ENCODE measurements around the gene SPTBN1.
A peak's percentile ranks its signal among the peaks of the same experiment; 100 is the strongest.

SPTBN1 gene

DNA sequence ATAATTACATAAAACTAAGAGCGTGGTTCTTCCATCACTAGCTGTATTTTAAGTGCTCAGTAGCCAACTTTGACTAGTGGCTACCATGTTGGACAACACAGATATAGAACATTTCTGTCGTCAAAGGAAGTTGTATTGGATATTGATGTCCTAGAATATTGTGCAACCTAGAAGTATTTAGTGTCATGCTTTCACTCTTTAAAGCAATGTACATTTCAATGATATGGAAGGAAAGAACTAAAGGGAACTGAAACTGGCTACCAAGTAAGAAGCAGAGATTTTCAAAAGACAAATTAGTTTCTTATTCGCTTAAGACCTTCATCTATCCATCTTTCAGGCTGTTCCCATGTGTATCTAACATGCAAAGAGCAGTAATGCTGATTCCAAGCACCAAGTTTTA, 182.0 kb downstream of the SPTBN1 start:
- no peak overlapping the region for H2AFZ ChIP-seq (ENCODE audit: low read length)
- H3K27ac ChIP-seq (ENCODE audit: low read depth, low read length, poor library complexity, severe bottlenecking), result peak overlapping the region; percentile 46
- peaks cover 5% of the 10 kb centered on the region; the same call in 1 of the 2 replicates for H3K36me3 ChIP-seq (ENCODE audit: insufficient read depth, low read length)
- peak overlapping the region; percentile 58 for H3K4me2 ChIP-seq (ENCODE audit: low read length)
- no peaks in the 10 kb centered on the region for H4K20me1 ChIP-seq (ENCODE audit: insufficient read depth, low read length)
- no peaks in the 10 kb centered on the region for H3K79me2 ChIP-seq (ENCODE audit: insufficient read depth, low read length)
- peak overlapping the region; percentile 35 for H3K4me3 ChIP-seq (ENCODE audit: low read depth, low read length, poor library complexity, severe bottlenecking)
- H3K27me3 ChIP-seq (ENCODE audit: insufficient read depth, low read length), result no peaks in the 10 kb centered on the region
- H3K9ac ChIP-seq (ENCODE audit: low read length), result no peak overlapping the region
- TF ChIP-seq, protein P1, sequence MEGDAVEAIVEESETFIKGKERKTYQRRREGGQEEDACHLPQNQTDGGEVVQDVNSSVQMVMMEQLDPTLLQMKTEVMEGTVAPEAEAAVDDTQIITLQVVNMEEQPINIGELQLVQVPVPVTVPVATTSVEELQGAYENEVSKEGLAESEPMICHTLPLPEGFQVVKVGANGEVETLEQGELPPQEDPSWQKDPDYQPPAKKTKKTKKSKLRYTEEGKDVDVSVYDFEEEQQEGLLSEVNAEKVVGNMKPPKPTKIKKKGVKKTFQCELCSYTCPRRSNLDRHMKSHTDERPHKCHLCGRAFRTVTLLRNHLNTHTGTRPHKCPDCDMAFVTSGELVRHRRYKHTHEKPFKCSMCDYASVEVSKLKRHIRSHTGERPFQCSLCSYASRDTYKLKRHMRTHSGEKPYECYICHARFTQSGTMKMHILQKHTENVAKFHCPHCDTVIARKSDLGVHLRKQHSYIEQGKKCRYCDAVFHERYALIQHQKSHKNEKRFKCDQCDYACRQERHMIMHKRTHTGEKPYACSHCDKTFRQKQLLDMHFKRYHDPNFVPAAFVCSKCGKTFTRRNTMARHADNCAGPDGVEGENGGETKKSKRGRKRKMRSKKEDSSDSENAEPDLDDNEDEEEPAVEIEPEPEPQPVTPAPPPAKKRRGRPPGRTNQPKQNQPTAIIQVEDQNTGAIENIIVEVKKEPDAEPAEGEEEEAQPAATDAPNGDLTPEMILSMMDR (IDR thresholded peaks at IDR 0.05; ENCODE audit: low read length), result no peak
- no peak for TF ChIP-seq EZH2 (IDR thresholded peaks at IDR 0.05; ENCODE audit: borderline replicate concordance, low read length)
- H3K9me2 ChIP-seq (ENCODE audit: low read depth, low read length), result no peaks in the 10 kb centered on the region
- peaks cover 65% of the 10 kb centered on the region for H3K4me1 ChIP-seq (ENCODE audit: insufficient read depth, low read length, severe bottlenecking)
- H3K9me3 ChIP-seq (ENCODE audit: low read length), result no peaks in the 10 kb centered on the region
- no peaks in the 10 kb centered on the region; the same call in 1 of the 2 replicates for H3F3A ChIP-seq (ENCODE audit: insufficient read depth, low read length)

DNA sequence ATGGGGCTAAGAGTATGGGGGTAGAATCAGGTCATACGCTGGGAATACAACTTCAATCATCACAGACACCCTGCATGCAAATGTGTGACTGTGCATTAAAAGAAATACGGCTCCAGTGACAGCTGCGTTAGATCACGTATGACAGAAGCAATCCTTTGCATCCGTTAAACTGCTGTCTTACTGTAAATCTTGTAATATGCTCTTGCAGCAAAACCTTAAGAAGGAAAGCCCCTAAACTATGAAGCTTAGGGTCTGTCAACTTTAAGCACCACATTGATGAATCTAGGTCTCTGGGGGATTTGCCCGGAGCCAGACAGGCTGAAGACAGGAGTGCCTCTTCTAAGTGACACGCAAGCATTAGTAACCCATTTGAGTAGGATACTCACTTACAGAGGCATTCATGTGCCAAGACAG, 182.7 kb downstream of the SPTBN1 start:
- H3F3A ChIP-seq (ENCODE audit: insufficient read depth, low read length), result no peaks in the 10 kb centered on the region; the same call in 1 of the 2 replicates
- H3K9ac ChIP-seq (ENCODE audit: low read length), result no peak overlapping the region; the same call in 1 of the 2 replicates
- H3K9me3 ChIP-seq (ENCODE audit: low read length), result no peaks in the 10 kb centered on the region
- peaks cover 59% of the 10 kb centered on the region for H3K4me1 ChIP-seq (ENCODE audit: insufficient read depth, low read length, severe bottlenecking)
- peak overlapping the region; percentile 46 for H3K27ac ChIP-seq (ENCODE audit: low read depth, low read length, poor library complexity, severe bottlenecking)
- no peaks in the 10 kb centered on the region for H4K20me1 ChIP-seq (ENCODE audit: insufficient read depth, low read length)
- TF ChIP-seq EZH2 (IDR thresholded peaks at IDR 0.05; ENCODE audit: borderline replicate concordance, low read length), result no peak
- TF ChIP-seq, protein P1 (IDR thresholded peaks at IDR 0.05; ENCODE audit: low read length), result no peak
- peaks cover 6% of the 10 kb centered on the region; the same call in 1 of the 2 replicates for H3K36me3 ChIP-seq (ENCODE audit: insufficient read depth, low read length)
- H3K4me3 ChIP-seq (ENCODE audit: low read depth, low read length, poor library complexity, severe bottlenecking), result peak overlapping the region; percentile 35
- H2AFZ ChIP-seq (ENCODE audit: low read length), result no peak overlapping the region
- no peaks in the 10 kb centered on the region for H3K27me3 ChIP-seq (ENCODE audit: insufficient read depth, low read length)
- H3K9me2 ChIP-seq (ENCODE audit: low read depth, low read length), result no peaks in the 10 kb centered on the region
- no peaks in the 10 kb centered on the region for H3K79me2 ChIP-seq (ENCODE audit: insufficient read depth, low read length)
- peak overlapping the region; percentile 58 for H3K4me2 ChIP-seq (ENCODE audit: low read length)

DNA sequence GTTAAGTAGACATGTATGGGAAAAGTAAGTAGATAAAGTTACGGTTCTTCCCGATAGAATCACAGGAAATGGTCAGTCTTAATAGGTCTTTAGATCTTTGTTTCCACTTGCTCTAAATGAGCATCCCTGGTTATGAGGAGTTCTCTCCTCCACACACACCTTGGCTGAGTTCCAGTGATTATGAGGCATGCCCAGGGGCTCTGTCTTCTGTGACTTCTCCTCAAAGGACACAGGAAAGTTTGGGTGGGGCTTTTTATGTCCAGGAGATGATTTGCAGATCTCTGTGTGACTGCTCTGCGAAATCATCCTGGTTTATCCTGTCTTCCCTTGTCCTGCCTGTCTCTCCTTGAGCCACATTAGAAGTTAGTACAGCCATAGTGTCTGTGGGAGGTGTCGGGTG, 183.5 kb downstream of the SPTBN1 start:
- no peaks in the 10 kb centered on the region for H4K20me1 ChIP-seq (ENCODE audit: insufficient read depth, low read length)
- H3K9me2 ChIP-seq (ENCODE audit: low read depth, low read length), result no peaks in the 10 kb centered on the region

More for the DNA sequence above, 183.5 kb downstream of the SPTBN1 start:
- H3K9me3 ChIP-seq (ENCODE audit: low read length), result no peaks in the 10 kb centered on the region
- H3K4me1 ChIP-seq (ENCODE audit: insufficient read depth, low read length, severe bottlenecking), result peaks cover 51% of the 10 kb centered on the region
- H2AFZ ChIP-seq (ENCODE audit: low read length), result no peak overlapping the region
- TF ChIP-seq, protein P1 (IDR thresholded peaks at IDR 0.05; ENCODE audit: low read length), result no peak
- no peak for TF ChIP-seq EZH2 (IDR thresholded peaks at IDR 0.05; ENCODE audit: borderline replicate concordance, low read length)
- H3K27me3 ChIP-seq (ENCODE audit: insufficient read depth, low read length), result no peaks in the 10 kb centered on the region
- H3K4me3 ChIP-seq (ENCODE audit: low read depth, low read length, poor library complexity, severe bottlenecking), result no peak overlapping the region
- H3F3A ChIP-seq (ENCODE audit: insufficient read depth, low read length), result no peaks in the 10 kb centered on the region; the same call in 1 of the 2 replicates
- peak overlapping the region; percentile 46 for H3K27ac ChIP-seq (ENCODE audit: low read depth, low read length, poor library complexity, severe bottlenecking)
- H3K79me2 ChIP-seq (ENCODE audit: insufficient read depth, low read length), result no peaks in the 10 kb centered on the region
- peaks cover 13% of the 10 kb centered on the region for H3K36me3 ChIP-seq (ENCODE audit: insufficient read depth, low read length)
- H3K9ac ChIP-seq (ENCODE audit: low read length), result no peak overlapping the region
- H3K4me2 ChIP-seq (ENCODE audit: low read length), result no peak overlapping the region

All from OCI-LY1 (cell line).